B cell (primary cell): ENCODE results near the gene HLA-B. TPM values are rescaled to one million over a fixed set of nuclear protein-coding genes. Genes with fewer than 3 reads are reported as not detected.

Experiments used
- ATAC-seq: fragments of 200-7000 bp; cut with Tn5 transposase; one replicate; pipeline ENCODE4 v1.10.0; 2021; ENCODE audit warnings: low read depth, mild to moderate bottlenecking, moderate number of reproducible peaks, moderate library complexity
- CTCF ChIA-PET: fragments of 350-600 bp; sonication (Branson Sonifier 250); formaldehyde crosslinking; loops from one replicate; lab custom pipeline; 2021; ENCODE audit warnings: antibody characterized with exemption, inconsistent platforms; lab: Charles Lee
- POLR2A ChIA-PET: fragments of 350-600 bp; sonication (Branson Sonifier 250); formaldehyde crosslinking; loops from one replicate; lab custom pipeline; 2021; ENCODE audit warnings: antibody characterized with exemption; lab: Charles Lee
- DNase-seq: peaks from one replicate; pipeline ENCODE4 v3.0.0; 2013
- H2AFZ ChIP-seq: 2 replicates; pipeline ENCODE4 v1.6.1; 2012; ENCODE audit warnings: mild to moderate bottlenecking, low read depth, low read length; ENCODE audit not compliant: insufficient read depth, poor library complexity, severe bottlenecking
- H3K27ac ChIP-seq, 2 donors: 1 replicate in 1 of 2; 2 replicates in 1 of 2; pipeline ENCODE4 v1.5.1; 2012 to 2013; ENCODE audit warnings: low read length in 2 of 2, mild to moderate bottlenecking in 2 of 2, moderate library complexity in 1 of 2
- H3K27me3 ChIP-seq, 4 experiments: fragments of 200-600 bp in 1 of 4; sonication (generic) in 1 of 4; replicated peaks in 1 of 4; 1 replicate in 2 of 4; 2 replicates in 2 of 4; pipeline versions ENCODE4 v1.6.1 to v1.7.0; 2013 to 2016; ENCODE audit warnings: low read length in 3 of 4, mild to moderate bottlenecking in 2 of 4, mixed read lengths in 1 of 4, moderate library complexity in 1 of 4; ENCODE audit not compliant: insufficient read depth in 4 of 4, control insufficient read depth in 3 of 4; ENCODE audit errors: control extremely low read depth in 1 of 4
- H3K36me3 ChIP-seq, 2 experiments: replicated peaks in 1 of 2; 1 replicate in 1 of 2; 2 replicates in 1 of 2; pipeline versions ENCODE4 v1.6.1 to v1.7.1; 2013; ENCODE audit warnings: low read length in 1 of 2; ENCODE audit not compliant: insufficient read depth in 2 of 2, control insufficient read depth in 1 of 2; ENCODE audit errors: control extremely low read depth in 1 of 2, extremely low read depth in 1 of 2
- H3K4me1 ChIP-seq, 2 donors: fragments of 200-600 bp in 1 of 2; sonication (generic) in 1 of 2; 1 replicate in 1 of 2; 2 replicates in 1 of 2; pipeline versions ENCODE4 v1.5.1 to v1.6.1; 2013 to 2017; ENCODE audit warnings: low read length in 2 of 2; ENCODE audit not compliant: control insufficient read depth in 2 of 2, insufficient read depth in 2 of 2
- H3K4me2 ChIP-seq: replicated peaks from 2 replicates; pipeline ENCODE3; 2012; ENCODE audit warnings: mild to moderate bottlenecking, low read depth, low read length; ENCODE audit not compliant: poor library complexity, severe bottlenecking
- H3K4me3 ChIP-seq, 5 experiments: fragments of 200-600 bp in 1 of 5; sonication (generic) in 1 of 5; 1 replicate in 3 of 5; 2 replicates in 2 of 5; pipeline versions ENCODE4 v1.5.1 to v1.7.0; 2011 to 2016; ENCODE audit warnings: low read length in 4 of 5, mild to moderate bottlenecking in 4 of 5, low read depth in 2 of 5, control low read depth in 1 of 5, moderate library complexity in 1 of 5; ENCODE audit not compliant: insufficient read depth in 1 of 5; ENCODE audit errors: control extremely low read depth in 1 of 5, extremely low read depth in 1 of 5
- H3K79me2 ChIP-seq: fragments of 200-600 bp; sonication (generic); one replicate; pipeline ENCODE4 v1.6.0; 2016; ENCODE audit warnings: low read length; ENCODE audit not compliant: control insufficient read depth, insufficient read depth
- H3K9ac ChIP-seq: fragments of 200-600 bp; sonication (generic); 2 replicates; pipeline ENCODE4 v1.6.1; 2017; ENCODE audit warnings: mild to moderate bottlenecking, low read length, moderate library complexity
- H3K9me3 ChIP-seq, 3 donors: one replicate each; pipeline versions ENCODE4 v1.6.1 to v1.7.1; 2013; ENCODE audit warnings: low read length in 2 of 3; ENCODE audit not compliant: control insufficient read depth in 2 of 3, insufficient read depth in 1 of 3; ENCODE audit errors: control extremely low read depth in 1 of 3
- H4K20me1 ChIP-seq: 2 replicates; pipeline ENCODE4 v1.6.0; 2012; ENCODE audit warnings: mild to moderate bottlenecking, low read length; ENCODE audit not compliant: insufficient read depth, control insufficient read depth, poor library complexity, severe bottlenecking
- H3K27ac Mint-ChIP-seq: one replicate; pipeline ENCODE4 v1.8.0; 2021; ENCODE audit warnings: mixed read lengths
- H3K27me3 Mint-ChIP-seq: one replicate; pipeline ENCODE4 v1.8.0; 2021; ENCODE audit warnings: mixed read lengths
- H3K4me1 Mint-ChIP-seq: one replicate; pipeline ENCODE4 v1.8.0; 2021; ENCODE audit warnings: mixed read lengths
- H3K4me3 Mint-ChIP-seq: one replicate; pipeline ENCODE4 v1.8.0; 2021; ENCODE audit warnings: mixed read lengths
- H3K9me3 Mint-ChIP-seq: one replicate; pipeline ENCODE4 v1.8.0; 2022; ENCODE audit warnings: mixed read lengths; ENCODE audit not compliant: insufficient read depth
- EZH2 ChIP-seq: IDR thresholded peaks from 2 replicates; pipeline ENCODE4 v1.6.1; 2012; ENCODE audit warnings: borderline replicate concordance, low read depth, mild to moderate bottlenecking, moderate library complexity, low read length; ENCODE audit not compliant: insufficient read depth, poor library complexity, severe bottlenecking
- WGBS: methylation state at CpG from one replicate; pipeline ENCODE4 v1.1.5; 2013; ENCODE audit warnings: missing lambda C conversion rate; ENCODE audit not compliant: insufficient coverage; 5-methylcytosine and 5-hydroxymethylcytosine counted together
- intact Hi-C: fragments of 100-400 bp; cut with micrococcal nuclease; formaldehyde crosslinking; loops from one replicate; pipeline ENCODE4 v1.10.0; 2022
- polyA plus RNA-seq: library from polyadenylated mRNA; depleted of rRNA; stranded (reverse); fragments of >200 nt; gene quantifications from 2 replicates; pipeline ENCODE4 v1.2.3, GENCODE V29; 2012
- total RNA-seq, 2 donors: library from RNA; stranded (reverse); fragments of 120-200 nt in 1 of 2; gene quantifications; 1 replicate in 1 of 2; 2 replicates in 1 of 2; pipeline versions ENCODE4 v1.2.3 to v1.2.4, GENCODE V29; 2013 to 2022
- TF ChIP-seq, protein P1 (sequence below): fragments of 200-600 bp; IDR thresholded peaks from one replicate; pipeline ENCODE4 v1.8.0; 2022; ENCODE audit warnings: antibody characterized with exemption, mild to moderate bottlenecking

Gene HLA-B
- total and polyA plus RNA-seq, 2 donors (not counting 1 experiment from before 2014, with no cell fraction given), result 4,028 to 7,345 TPM

DNA sequence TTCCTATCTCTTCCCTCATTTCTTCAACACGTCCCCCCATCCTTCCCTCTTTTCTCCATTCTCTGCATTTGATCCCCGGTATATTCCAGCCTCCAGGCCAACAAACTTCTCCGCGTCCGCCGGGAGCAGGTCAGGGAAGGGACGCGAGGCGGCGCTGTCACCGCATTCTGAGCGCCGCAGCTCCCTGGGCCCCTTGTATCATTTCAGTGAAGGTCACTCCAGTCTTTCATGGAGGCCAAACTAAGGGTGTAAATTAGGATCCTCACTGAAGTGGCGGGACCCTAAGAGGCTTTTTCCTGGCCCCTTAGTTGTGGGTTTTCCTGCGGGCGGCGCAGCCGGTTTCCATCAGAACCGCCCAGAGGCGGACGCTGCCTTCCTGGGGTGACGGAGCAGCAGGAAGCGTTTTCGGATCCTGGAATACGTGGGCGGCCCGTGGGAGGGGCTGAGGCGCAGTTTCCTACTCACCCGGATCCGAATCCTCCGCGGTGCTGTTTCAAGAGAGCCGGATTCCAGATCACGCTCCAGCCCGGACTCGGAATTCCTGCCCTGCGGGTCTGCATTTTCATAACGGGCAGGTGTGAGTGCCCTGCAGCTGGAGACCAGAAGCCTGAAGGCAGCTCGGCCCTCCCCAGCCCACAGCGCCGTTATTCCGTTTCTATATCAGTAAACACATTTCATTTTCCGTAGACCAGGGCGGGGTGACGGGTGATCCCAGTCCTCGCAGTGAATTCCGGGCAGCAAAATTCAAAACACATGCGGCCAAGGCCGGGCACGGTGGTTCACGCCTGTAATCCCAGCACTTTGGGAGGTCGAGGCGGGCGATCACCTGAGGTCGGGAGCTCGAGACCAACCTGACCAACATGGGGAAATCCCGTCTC lies 42.8 kb upstream of the HLA-B start:
- Mint-ChIP-seq H3K27me3 (no peaks in the 10 kb centered on the region), H3K9me3 (no peaks in the 10 kb centered on the region), H3K27ac (peak overlapping the region; percentile 90), H3K4me3 (peak overlapping the region; percentile 90), H3K4me1 (peaks cover 49% of the 10 kb centered on the region)
- Histone ChIP-seq H3K27me3 (no peaks in the 10 kb centered on the region), H2AFZ (peak overlapping the region; percentile 82), H3K36me3 (peaks cover 0 to 4% of the 10 kb centered on the region in 2 experiments), H3K79me2 (peaks cover 63% of the 10 kb centered on the region), H3K4me3 (peak overlapping the region; percentile 56 to 91 (median 76)), H3K27ac (peak overlapping the region; percentile 78 to 82), H4K20me1 (peaks cover 36% of the 10 kb centered on the region), H3K4me2 (peak overlapping the region; percentile 94), H3K9me3 (no peaks in the 10 kb centered on the region), H3K4me1 (peaks cover 30 to 51% of the 10 kb centered on the region in 2 donors), H3K9ac (peak overlapping the region; percentile 84)
- intact Hi-C loops, result loop anchor here (1.0 to 5.0 kb wide), 3 partner anchors 43 to 557 kb away; partner anchors contain the start of genes HLA-B, NELFE and SKIC2
- ATAC-seq, result peak; percentile 22
- POLR2A ChIA-PET, result interaction anchor here (0.7 to 1.9 kb wide), 6 partner anchors 24 to 328 kb away, joined by 3 to 8 read pairs (median 5); partner anchors contain the start of gene DDX39B
- CTCF ChIA-PET, result interaction anchor here (0.6 to 5.7 kb wide), 19 partner anchors 24 to 1185 kb away, joined by 3 to 78 read pairs (median 4); partner anchors contain the start of genes CCHCR1 and TCF19
- TF ChIP-seq, protein P1, sequence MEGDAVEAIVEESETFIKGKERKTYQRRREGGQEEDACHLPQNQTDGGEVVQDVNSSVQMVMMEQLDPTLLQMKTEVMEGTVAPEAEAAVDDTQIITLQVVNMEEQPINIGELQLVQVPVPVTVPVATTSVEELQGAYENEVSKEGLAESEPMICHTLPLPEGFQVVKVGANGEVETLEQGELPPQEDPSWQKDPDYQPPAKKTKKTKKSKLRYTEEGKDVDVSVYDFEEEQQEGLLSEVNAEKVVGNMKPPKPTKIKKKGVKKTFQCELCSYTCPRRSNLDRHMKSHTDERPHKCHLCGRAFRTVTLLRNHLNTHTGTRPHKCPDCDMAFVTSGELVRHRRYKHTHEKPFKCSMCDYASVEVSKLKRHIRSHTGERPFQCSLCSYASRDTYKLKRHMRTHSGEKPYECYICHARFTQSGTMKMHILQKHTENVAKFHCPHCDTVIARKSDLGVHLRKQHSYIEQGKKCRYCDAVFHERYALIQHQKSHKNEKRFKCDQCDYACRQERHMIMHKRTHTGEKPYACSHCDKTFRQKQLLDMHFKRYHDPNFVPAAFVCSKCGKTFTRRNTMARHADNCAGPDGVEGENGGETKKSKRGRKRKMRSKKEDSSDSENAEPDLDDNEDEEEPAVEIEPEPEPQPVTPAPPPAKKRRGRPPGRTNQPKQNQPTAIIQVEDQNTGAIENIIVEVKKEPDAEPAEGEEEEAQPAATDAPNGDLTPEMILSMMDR, result peak; percentile 82
- TF ChIP-seq EZH2, result no peak
- WGBS, result under 1% methylated on average over 56 of the region's 57 CpGs
- DNase-seq, result peak; percentile 81
